Measurements from ENCODE around the gene ACCSL.
A peak's percentile ranks its signal among the peaks of the same experiment; 100 is the strongest.

Gene ACCSL

GRCh38 chr11:44058275-44058674, 10.5 kb downstream of the ACCSL start:
- no peak for DNase-seq (ENCODE audit: low read depth, low spot score)

- no peak for DNase-seq (ENCODE audit: low read depth, low spot score)
These were observed 17.4 kb downstream of the ACCSL start for GRCh38 chr11:44065161-44065661.

- DNase-seq (ENCODE audit: low read depth, low spot score): peak; percentile 96
These were observed 18.3 kb downstream of the ACCSL start, which contains the start of gene ACCS for GRCh38 chr11:44065841-44066731. ACCS (plus strand) TSS chr11:44066270; CDS start chr11:44067628, 1,358 bp downstream.

DNA sequence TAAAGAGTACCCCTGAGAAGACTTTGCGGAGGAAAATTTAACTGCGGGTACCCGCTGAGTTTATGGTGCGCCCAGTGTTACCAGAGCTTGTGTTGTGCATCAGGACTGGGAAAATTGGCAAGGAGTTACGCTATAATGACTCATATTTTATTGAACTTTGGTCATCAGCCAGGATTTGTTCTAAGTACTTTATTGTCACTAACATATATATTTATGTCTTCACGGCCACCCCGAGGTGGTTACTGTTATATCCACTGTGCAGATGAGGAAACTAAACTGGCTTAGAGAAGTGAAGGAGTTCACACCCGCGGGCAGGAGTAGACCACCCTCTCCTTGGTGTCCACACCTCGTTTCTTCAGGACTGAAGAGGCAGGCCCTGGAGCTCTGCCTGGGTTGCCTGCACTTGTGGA, 19.0 kb downstream of the ACCSL start:
- DNase-seq (ENCODE audit: low read depth, low spot score): peak; percentile 51

DNA sequence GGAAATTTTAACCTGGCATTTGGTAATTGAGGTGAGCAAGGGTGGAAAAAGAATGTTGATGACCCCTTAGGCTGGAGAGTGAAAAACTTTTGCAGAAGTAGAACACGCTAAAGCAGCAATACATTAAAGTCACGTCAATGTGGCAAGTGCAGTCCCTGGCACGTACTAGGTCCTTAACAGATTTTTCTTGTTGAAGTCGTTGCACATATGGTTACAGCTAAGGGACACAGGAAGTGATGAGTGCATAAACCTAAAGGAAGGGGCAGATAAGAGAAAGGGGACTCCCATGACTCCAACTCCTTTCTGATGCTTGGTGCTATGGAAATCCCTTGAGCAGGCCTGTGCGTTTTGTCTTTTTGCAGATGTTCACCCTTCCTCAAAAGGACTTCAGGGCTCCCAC, 19.5 kb downstream of the ACCSL start:
- no peak for DNase-seq (ENCODE audit: low read depth, low spot score)

DNA sequence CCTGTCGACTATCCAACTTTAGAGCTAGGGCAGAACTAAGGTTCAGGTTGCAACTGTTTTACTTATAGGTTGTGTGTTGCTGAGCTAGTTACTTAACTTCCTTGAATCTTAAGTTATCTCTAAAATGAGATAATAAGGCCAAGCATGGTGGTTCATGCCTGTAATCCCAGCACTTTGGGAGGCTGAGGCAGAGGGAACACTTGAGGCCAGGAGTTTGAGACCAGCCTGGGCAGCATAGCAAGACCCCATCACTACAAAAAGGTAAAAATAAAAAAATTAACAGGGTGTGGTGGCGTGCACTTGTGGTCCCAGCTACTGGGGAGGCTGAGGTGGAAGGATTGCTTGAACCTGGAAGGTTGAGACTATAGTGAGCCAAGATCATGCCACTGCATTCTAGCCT, 20.4 kb downstream of the ACCSL start:
- DNase-seq (ENCODE audit: low read depth, low spot score): no peak

DNA sequence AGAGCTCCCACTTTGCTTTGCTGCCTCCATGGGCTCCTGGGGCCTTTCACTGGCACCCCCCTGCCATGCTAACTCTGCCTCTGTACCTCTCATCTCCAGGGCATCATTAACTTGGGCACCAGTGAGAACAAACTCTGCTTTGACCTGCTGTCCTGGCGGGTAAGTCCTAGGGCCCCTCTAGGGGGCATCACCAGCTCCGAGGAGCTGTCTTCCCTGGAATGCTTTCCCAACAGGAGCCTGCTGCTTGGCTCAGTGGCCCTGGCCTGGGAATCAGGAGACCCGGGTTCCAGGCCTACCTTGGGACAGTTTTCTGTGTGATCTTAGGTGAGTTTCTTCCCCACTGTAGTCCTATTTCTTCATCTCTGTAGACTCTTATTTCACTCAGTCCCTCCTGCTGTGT, 23.4 kb downstream of the ACCSL start:
- no peak for DNase-seq (ENCODE audit: low read depth, low spot score)

DNA sequence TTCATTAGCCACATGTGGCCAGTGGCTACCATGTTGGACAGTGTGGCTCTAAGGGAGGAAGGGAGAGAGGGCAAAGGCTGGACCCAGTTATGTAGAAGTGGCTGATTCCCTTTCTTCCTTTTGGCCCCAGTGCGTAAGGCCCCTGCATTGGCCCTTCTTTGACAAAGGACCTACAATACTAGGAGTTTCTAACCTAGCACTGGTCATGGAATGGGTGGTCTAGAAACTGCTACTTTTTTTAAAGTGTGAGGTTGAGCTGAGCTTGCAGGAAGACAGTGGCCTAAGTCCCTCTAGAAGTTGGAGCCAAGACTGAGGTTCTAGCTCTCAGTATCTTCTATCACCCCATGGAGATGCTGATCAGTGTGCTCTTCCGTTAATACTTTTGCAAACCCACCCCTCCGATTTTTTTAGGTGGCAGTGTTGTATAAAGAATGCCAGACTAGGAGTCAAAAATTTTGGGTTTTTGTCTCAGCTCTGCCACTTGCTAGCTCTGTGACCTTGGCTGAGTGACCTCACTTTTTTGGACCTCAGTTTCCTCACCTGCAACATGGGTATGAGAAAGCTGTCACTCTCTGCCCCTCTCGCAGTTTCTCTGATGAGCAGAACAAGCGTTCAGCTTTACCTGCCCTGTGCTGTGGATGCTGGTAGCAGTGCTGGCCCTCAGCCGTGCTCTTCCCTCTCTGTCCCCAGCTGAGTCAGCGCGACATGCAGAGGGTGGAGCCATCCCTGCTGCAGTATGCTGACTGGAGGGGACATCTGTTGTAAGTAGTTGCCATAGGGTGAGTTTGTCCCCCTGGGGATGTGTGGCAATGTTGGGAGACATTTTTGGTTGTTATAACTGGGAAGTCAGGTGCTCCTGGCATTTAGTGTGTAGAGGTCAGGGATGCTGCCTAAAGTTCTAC, 25.2 kb downstream of the ACCSL start:
- DNase-seq (ENCODE audit: low read depth, low spot score): no peak

- no peak for DNase-seq (ENCODE audit: low read depth, low spot score)
These were observed 31.0 kb downstream of the ACCSL start for GRCh38 chr11:44078794-44079193.

- DNase-seq (ENCODE audit: low read depth, low spot score): no peak
These were observed 31.6 kb downstream of the ACCSL start for GRCh38 chr11:44079376-44079775.

DNA sequence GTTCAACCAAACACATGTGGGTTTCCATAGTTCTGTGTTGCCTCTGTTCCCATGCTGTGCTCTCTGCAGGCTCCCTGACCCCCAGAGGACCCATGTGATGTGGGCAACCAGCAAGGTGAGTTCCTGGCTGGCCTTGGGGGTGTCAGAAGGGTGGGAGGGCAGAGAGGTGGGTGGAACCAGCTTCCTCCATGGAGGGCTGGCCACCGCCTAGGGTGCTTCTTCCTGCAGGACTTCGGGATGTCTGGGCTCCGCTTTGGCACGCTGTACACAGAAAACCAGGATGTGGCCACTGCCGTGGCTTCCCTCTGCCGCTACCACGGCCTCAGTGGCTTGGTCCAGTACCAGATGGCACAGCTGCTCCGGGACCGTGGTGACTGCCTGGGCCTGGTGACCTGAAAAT, 33.2 kb downstream of the ACCSL start:
- no peak for DNase-seq (ENCODE audit: low read depth, low spot score)

DNA sequence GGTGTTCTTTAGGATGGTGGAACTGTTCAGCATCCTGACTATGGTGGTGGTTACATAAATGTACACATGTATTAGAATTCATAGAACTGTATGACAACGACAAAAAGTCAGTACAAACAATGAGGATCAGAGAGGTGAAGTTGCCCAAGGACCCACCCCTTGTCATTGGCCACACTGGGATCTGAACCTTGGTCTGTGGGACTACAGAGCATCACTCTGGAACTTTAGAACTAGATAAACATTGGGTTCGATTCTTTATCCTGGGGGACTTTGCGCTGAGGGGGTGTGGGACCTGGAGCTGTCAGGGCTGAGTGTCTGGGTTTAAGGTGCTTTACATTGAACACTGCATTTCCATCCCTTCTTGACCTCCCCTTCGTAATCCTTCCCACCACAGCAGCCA, 34.9 kb downstream of the ACCSL start:
- no peak for DNase-seq (ENCODE audit: low read depth, low spot score)

- DNase-seq (ENCODE audit: low read depth, low spot score): no peak
These were observed 35.7 kb downstream of the ACCSL start for GRCh38 chr11:44083433-44083832.

GRCh38 chr11:44083906-44084305, 36.1 kb downstream of the ACCSL start:
- DNase-seq (ENCODE audit: low read depth, low spot score): no peak

- DNase-seq (ENCODE audit: low read depth, low spot score): no peak
These were observed 37.5 kb downstream of the ACCSL start for GRCh38 chr11:44085330-44085729.

DNA sequence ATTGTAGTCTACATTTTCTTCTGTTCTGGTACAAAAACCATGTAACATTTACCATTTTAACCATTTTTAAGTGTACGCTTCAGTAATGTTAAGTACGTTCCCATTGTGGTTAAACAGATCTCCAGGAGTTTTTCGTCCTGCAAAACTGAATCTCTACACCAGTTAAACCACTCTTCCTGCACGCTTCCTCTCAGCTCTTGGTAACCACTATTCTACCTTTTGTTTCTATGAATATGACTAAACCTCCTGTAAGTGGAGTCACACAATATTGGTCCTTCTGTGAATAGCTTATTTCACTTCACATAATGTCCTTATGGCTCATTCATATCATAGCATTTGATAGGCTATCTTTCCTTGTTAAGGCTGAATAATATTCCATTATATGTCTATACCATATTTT, 40.6 kb downstream of the ACCSL start:
- DNase-seq (ENCODE audit: low read depth, low spot score): no peak

- no peak for DNase-seq (ENCODE audit: low read depth, low spot score)
These were observed 41.1 kb downstream of the ACCSL start for GRCh38 chr11:44088871-44089270.

DNA sequence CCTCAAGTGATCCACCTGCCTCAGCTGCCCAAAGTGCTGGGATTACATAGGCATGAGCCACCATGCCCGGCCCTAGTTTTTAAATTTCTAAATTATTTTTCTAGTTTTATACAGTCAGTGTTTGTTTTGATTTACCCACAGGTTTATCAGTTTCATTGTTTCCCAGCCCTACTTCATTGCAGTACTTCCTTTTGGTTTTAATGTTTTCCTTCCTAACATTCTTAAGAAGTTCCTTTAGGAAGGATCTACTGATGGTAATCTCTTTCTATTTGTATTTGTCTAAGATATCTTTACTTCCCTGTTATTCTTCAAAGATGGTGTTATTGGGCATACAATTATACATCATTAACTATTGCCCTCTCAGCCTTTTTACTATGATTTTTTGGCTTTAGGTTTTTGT, 42.8 kb downstream of the ACCSL start:
- DNase-seq (ENCODE audit: low read depth, low spot score): no peak

- DNase-seq (ENCODE audit: low read depth, low spot score): peak; percentile 84
These were observed 46.6 kb downstream of the ACCSL start for GRCh38 chr11:44094260-44094868.

- DNase-seq (ENCODE audit: low read depth, low spot score): peak; percentile 95
These were observed 48.0 kb downstream of the ACCSL start, which contains the start of gene EXT2 for GRCh38 chr11:44095506-44096359. EXT2 (plus strand) TSS chr11:44095678; CDS start chr11:44107713, 12,035 bp downstream.
